AG09319 (cell line): ENCODE data around the gene PAWR.
"Not testable (repeated sequence)": the region's sequence is repeated elsewhere in the genome, so short reads cannot be mapped to it uniquely, and the experiment has no call there.

Experiments
- DNase-seq: peaks from one replicate; pipeline ENCODE4 v3.0.0-alpha.2; 2010; ENCODE audit warnings: low read depth; ENCODE audit errors: extremely low read depth
- CTCF ChIP-seq: IDR thresholded peaks from 2 replicates; pipeline ENCODE4 v1.5.1; 2011; ENCODE audit warnings: low read depth, mild to moderate bottlenecking, inconsistent platforms, low read length, moderate library complexity

Gene PAWR

GRCh38 chr12:79685068-79685467 lies 5.7 kb downstream of the PAWR start:
- no peak for TF ChIP-seq CTCF
- no peak for DNase-seq

- DNase-seq, result not testable (repeated sequence)
Observed at GRCh38 chr12:79684338-79684737, 6.4 kb downstream of the PAWR start.

- TF ChIP-seq CTCF, result no peak
- no peak for DNase-seq
Observed at GRCh38 chr12:79682593-79682992, 8.2 kb downstream of the PAWR start.

GRCh38 chr12:79681008-79681590 lies 9.7 kb downstream of the PAWR start:
- no peak for DNase-seq
- no peak for TF ChIP-seq CTCF

- no peak for DNase-seq
- no peak for TF ChIP-seq CTCF
Observed at GRCh38 chr12:79680051-79680450, 10.7 kb downstream of the PAWR start.

- no peak for DNase-seq
- TF ChIP-seq CTCF, result no peak
Observed at GRCh38 chr12:79678306-79678705, 12.5 kb downstream of the PAWR start.

GRCh38 chr12:79677672-79678071 lies 13.1 kb downstream of the PAWR start:
- DNase-seq, result no peak
- no peak for TF ChIP-seq CTCF

- no peak for DNase-seq
- TF ChIP-seq CTCF, result no peak
Observed at GRCh38 chr12:79676579-79676978, 14.2 kb downstream of the PAWR start.
